Measurements from ENCODE around the gene RNASE7. TPM values are rescaled to one million over a fixed set of nuclear protein-coding genes. Genes with fewer than 3 reads are reported as not detected.
A peak's percentile ranks its signal among the peaks of the same experiment; 100 is the strongest.

Gene RNASE7
- total RNA-seq, 1 donor from 2014 or later, result not detected

GRCh38 chr14:21038441-21039422 lies 3.4 kb upstream of the RNASE7 start:
- Mint-ChIP-seq H3K4me1 (ENCODE audit: low read depth, unreplicated experiment) (peaks cover 36% of the 10 kb centered on the region), H3K27me3 (ENCODE audit: low read depth, unreplicated experiment) (peaks cover 35% of the 10 kb centered on the region), H3K27ac (ENCODE audit: unreplicated experiment) (peak overlapping the region; percentile 3), H3K9me3 (ENCODE audit: unreplicated experiment) (peaks cover 2% of the 10 kb centered on the region), H3K4me3 (ENCODE audit: unreplicated experiment) (no peak overlapping the region), H3K36me3 (ENCODE audit: low read depth, unreplicated experiment) (peaks cover 2% of the 10 kb centered on the region)
- TF ChIP-seq EZH2 (IDR thresholded peaks at IDR 0.05; ENCODE audit: insufficient read depth, low read length), result no peak
- no peak for TF ChIP-seq CTCF (IDR thresholded peaks at IDR 0.05; ENCODE audit: insufficient read depth, low read depth, low read length)
- no peaks in the 10 kb centered on the region for H3K36me3 ChIP-seq (ENCODE audit: insufficient read depth, low read length)
- no peaks in the 10 kb centered on the region for H3K79me2 ChIP-seq (ENCODE audit: insufficient read depth, low read length)
- H3K27ac ChIP-seq (ENCODE audit: low read depth, low read length), result no peak overlapping the region
- H4K20me1 ChIP-seq (ENCODE audit: insufficient read depth, low read length), result no peaks in the 10 kb centered on the region
- H2AFZ ChIP-seq (ENCODE audit: low read depth, low read length), result peak overlapping the region; percentile 39
- peak; percentile 49 for DNase-seq (ENCODE audit: low read depth)
- FAIRE-seq, result no peak
- H3K4me1 ChIP-seq (ENCODE audit: insufficient read depth, low read length), result no peaks in the 10 kb centered on the region
- no peak overlapping the region for H3K4me3 ChIP-seq (ENCODE audit: insufficient read depth, low read depth, low read length)
- H3K27me3 ChIP-seq (ENCODE audit: insufficient read depth, low read length), result peaks cover 8% of the 10 kb centered on the region
- no peaks in the 10 kb centered on the region for H3K9me3 ChIP-seq (ENCODE audit: insufficient read depth, low read depth, low read length)
- H3K9ac ChIP-seq (ENCODE audit: low read length), result no peak overlapping the region
- H3K4me2 ChIP-seq (ENCODE audit: low read length), result peak overlapping the region; percentile 23

- Histone ChIP-seq H3K4me3 (ENCODE audit: insufficient read depth, low read depth, low read length) (no peak overlapping the region), H3K79me2 (ENCODE audit: insufficient read depth, low read length) (no peaks in the 10 kb centered on the region), H2AFZ (ENCODE audit: low read depth, low read length) (peak overlapping the region; percentile 50), H3K9ac (ENCODE audit: low read length) (no peak overlapping the region), H3K27ac (ENCODE audit: low read depth, low read length) (no peak overlapping the region), H3K4me2 (ENCODE audit: low read length) (no peak overlapping the region), H3K9me3 (ENCODE audit: insufficient read depth, low read depth, low read length) (no peaks in the 10 kb centered on the region), H3K4me1 (ENCODE audit: insufficient read depth, low read length) (no peaks in the 10 kb centered on the region), H3K27me3 (ENCODE audit: insufficient read depth, low read length) (peaks cover 7% of the 10 kb centered on the region), H3K36me3 (ENCODE audit: insufficient read depth, low read length) (no peaks in the 10 kb centered on the region), H4K20me1 (ENCODE audit: insufficient read depth, low read length) (no peaks in the 10 kb centered on the region)
- no peak for FAIRE-seq
- H3K27me3 Mint-ChIP-seq (ENCODE audit: low read depth, unreplicated experiment), result peaks cover 28% of the 10 kb centered on the region
- H3K27ac Mint-ChIP-seq (ENCODE audit: unreplicated experiment), result peak overlapping the region; percentile 2
- peaks cover 2% of the 10 kb centered on the region for H3K36me3 Mint-ChIP-seq (ENCODE audit: low read depth, unreplicated experiment)
- TF ChIP-seq EZH2 (IDR thresholded peaks at IDR 0.05; ENCODE audit: insufficient read depth, low read length) (no peak), CTCF (IDR thresholded peaks at IDR 0.05; ENCODE audit: insufficient read depth, low read depth, low read length) (peak; percentile 61)
- peaks cover 36% of the 10 kb centered on the region for H3K4me1 Mint-ChIP-seq (ENCODE audit: low read depth, unreplicated experiment)
- peak overlapping the region; percentile 35 for H3K4me3 Mint-ChIP-seq (ENCODE audit: unreplicated experiment)
- H3K9me3 Mint-ChIP-seq (ENCODE audit: unreplicated experiment), result peaks cover 5% of the 10 kb centered on the region
- peak; percentile 45 for DNase-seq (ENCODE audit: low read depth)
These were observed 2.4 kb upstream of the RNASE7 start for GRCh38 chr14:21039585-21040369.

All from astrocyte (in vitro differentiated cells and primary cell).